ENCODE measurements around the gene DENND10.
"Not testable (repeated sequence)": the region's sequence is repeated elsewhere in the genome, so short reads cannot be mapped to it uniquely, and the experiment has no call there.

The DENND10 gene

GRCh38 chr10:119132521-119133345 is 28.8 kb downstream of the DENND10 start:
- in situ Hi-C loops (cut with MboI; ENCODE audit: low sequenced_read_pairs) = no loop called here

GRCh38 chr10:119133949-119134348 is 30.0 kb downstream of the DENND10 start:
- in situ Hi-C loops (cut with MboI; ENCODE audit: low sequenced_read_pairs) = no loop called here

- in situ Hi-C loops (cut with MboI; ENCODE audit: low sequenced_read_pairs) = no loop called here
Observed at GRCh38 chr10:119135513-119135881, 31.6 kb downstream of the DENND10 start.

GRCh38 chr10:119136084-119136483 is 32.2 kb downstream of the DENND10 start:
- in situ Hi-C loops (cut with MboI; ENCODE audit: low sequenced_read_pairs) = no loop called here

GRCh38 chr10:119137878-119138277 is 34.0 kb downstream of the DENND10 start:
- in situ Hi-C loops (cut with MboI; ENCODE audit: low sequenced_read_pairs) = not testable (repeated sequence)

GRCh38 chr10:119138346-119139306 is 34.7 kb downstream of the DENND10 start:
- in situ Hi-C loops (cut with MboI; ENCODE audit: low sequenced_read_pairs) = no loop called here

- in situ Hi-C loops (cut with MboI; ENCODE audit: low sequenced_read_pairs) = no loop called here
Observed at GRCh38 chr10:119139464-119140067, 35.7 kb downstream of the DENND10 start.

- in situ Hi-C loops (cut with MboI; ENCODE audit: low sequenced_read_pairs) = no loop called here
Observed at GRCh38 chr10:119140603-119141245, 36.8 kb downstream of the DENND10 start.

- in situ Hi-C loops (cut with MboI; ENCODE audit: low sequenced_read_pairs) = no loop called here
Observed at GRCh38 chr10:119143657-119144056, 39.7 kb downstream of the DENND10 start.

- in situ Hi-C loops (cut with MboI; ENCODE audit: low sequenced_read_pairs) = no loop called here
Observed at GRCh38 chr10:119149157-119149556, 45.2 kb downstream of the DENND10 start.

GRCh38 chr10:119149729-119150128 is 45.8 kb downstream of the DENND10 start:
- in situ Hi-C loops (cut with MboI; ENCODE audit: low sequenced_read_pairs) = no loop called here

GRCh38 chr10:119151601-119152000 is 47.7 kb downstream of the DENND10 start:
- in situ Hi-C loops (cut with MboI; ENCODE audit: low sequenced_read_pairs) = not testable (repeated sequence)

- in situ Hi-C loops (cut with MboI; ENCODE audit: low sequenced_read_pairs) = no loop called here
Observed at GRCh38 chr10:119153041-119153440, 49.1 kb downstream of the DENND10 start.

GRCh38 chr10:119153661-119154060 is 49.7 kb downstream of the DENND10 start:
- in situ Hi-C loops (cut with MboI; ENCODE audit: low sequenced_read_pairs) = no loop called here

- in situ Hi-C loops (cut with MboI; ENCODE audit: low sequenced_read_pairs) = no loop called here
Observed at GRCh38 chr10:119159332-119159731, 55.4 kb downstream of the DENND10 start.

GRCh38 chr10:119161680-119162451 is 58.0 kb downstream of the DENND10 start:
- in situ Hi-C loops (cut with MboI; ENCODE audit: low sequenced_read_pairs) = no loop called here

GRCh38 chr10:119162452-119163092 is 58.7 kb downstream of the DENND10 start:
- in situ Hi-C loops (cut with MboI; ENCODE audit: low sequenced_read_pairs) = no loop called here

GRCh38 chr10:119165171-119166117 is 61.5 kb downstream of the DENND10 start, which contains the start of gene SFXN4:
Gene SFXN4 (minus strand): TSS chr10:119165714. CDS start chr10:119165647, 67 bp downstream.
- in situ Hi-C loops (cut with MboI; ENCODE audit: low sequenced_read_pairs) = no loop called here

Data from HL-60/S4 (cell line).